ENCODE results near the gene HS3ST3A1.

Gene HS3ST3A1

GRCh38 chr17:13484020-13484419 is 117.7 kb downstream of the HS3ST3A1 start:
- no peak overlapping the region for H3K27ac Mint-ChIP-seq
- no peak overlapping the region for H3K4me3 Mint-ChIP-seq
- peaks cover 6% of the 10 kb centered on the region for H3K27me3 Mint-ChIP-seq
- H3K9me3 Mint-ChIP-seq: peaks cover 21% of the 10 kb centered on the region
- no peaks in the 10 kb centered on the region for H3K4me1 Mint-ChIP-seq (ENCODE audit: low read depth)
- H3K36me3 Mint-ChIP-seq (ENCODE audit: low read depth): no peaks in the 10 kb centered on the region

- Mint-ChIP-seq H3K4me1 (ENCODE audit: low read depth) (no peaks in the 10 kb centered on the region), H3K36me3 (ENCODE audit: low read depth) (no peaks in the 10 kb centered on the region), H3K9me3 (peaks cover 24% of the 10 kb centered on the region), H3K4me3 (no peak overlapping the region), H3K27me3 (peaks cover 3% of the 10 kb centered on the region), H3K27ac (no peak overlapping the region)
Observed at GRCh38 chr17:13480877-13481276, 120.9 kb downstream of the HS3ST3A1 start.

- Mint-ChIP-seq H3K4me3 (no peak overlapping the region), H3K27ac (no peak overlapping the region), H3K4me1 (ENCODE audit: low read depth) (no peaks in the 10 kb centered on the region), H3K27me3 (peaks cover 7% of the 10 kb centered on the region), H3K36me3 (ENCODE audit: low read depth) (no peaks in the 10 kb centered on the region), H3K9me3 (peaks cover 24% of the 10 kb centered on the region)
Observed at GRCh38 chr17:13478326-13478830, 123.4 kb downstream of the HS3ST3A1 start.

GRCh38 chr17:13477180-13477611 is 124.5 kb downstream of the HS3ST3A1 start:
- H3K9me3 Mint-ChIP-seq: peaks cover 24% of the 10 kb centered on the region
- no peak overlapping the region for H3K27ac Mint-ChIP-seq
- H3K4me3 Mint-ChIP-seq: no peak overlapping the region
- H3K27me3 Mint-ChIP-seq: peaks cover 7% of the 10 kb centered on the region
- no peaks in the 10 kb centered on the region for H3K4me1 Mint-ChIP-seq (ENCODE audit: low read depth)
- H3K36me3 Mint-ChIP-seq (ENCODE audit: low read depth): no peaks in the 10 kb centered on the region

GRCh38 chr17:13476720-13477119 is 125.0 kb downstream of the HS3ST3A1 start:
- Mint-ChIP-seq H3K9me3 (peaks cover 21% of the 10 kb centered on the region), H3K27ac (no peak overlapping the region), H3K4me3 (no peak overlapping the region), H3K4me1 (ENCODE audit: low read depth) (no peaks in the 10 kb centered on the region), H3K36me3 (ENCODE audit: low read depth) (no peaks in the 10 kb centered on the region), H3K27me3 (peaks cover 7% of the 10 kb centered on the region)

- no peaks in the 10 kb centered on the region for H3K36me3 Mint-ChIP-seq (ENCODE audit: low read depth)
- H3K4me1 Mint-ChIP-seq (ENCODE audit: low read depth): no peaks in the 10 kb centered on the region
- H3K27me3 Mint-ChIP-seq: peaks cover 7% of the 10 kb centered on the region
Observed at GRCh38 chr17:13475574-13476223, 126.0 kb downstream of the HS3ST3A1 start.

GRCh38 chr17:13474073-13474800 is 127.5 kb downstream of the HS3ST3A1 start:
- H3K4me1 Mint-ChIP-seq (ENCODE audit: low read depth): no peaks in the 10 kb centered on the region
- no peaks in the 10 kb centered on the region for H3K36me3 Mint-ChIP-seq (ENCODE audit: low read depth)
- no peak overlapping the region for H3K4me3 Mint-ChIP-seq
- H3K9me3 Mint-ChIP-seq: peaks cover 6% of the 10 kb centered on the region
- peaks cover 7% of the 10 kb centered on the region for H3K27me3 Mint-ChIP-seq
- H3K27ac Mint-ChIP-seq: no peak overlapping the region

More at GRCh38 chr17:13475574-13476223, 126.0 kb downstream of the HS3ST3A1 start:
- Mint-ChIP-seq H3K4me3 (no peak overlapping the region), H3K27ac (no peak overlapping the region), H3K9me3 (peaks cover 16% of the 10 kb centered on the region)

- H3K4me1 Mint-ChIP-seq (ENCODE audit: low read depth): no peaks in the 10 kb centered on the region
- peaks cover 5% of the 10 kb centered on the region for H3K9me3 Mint-ChIP-seq
- H3K4me3 Mint-ChIP-seq: no peak overlapping the region
- no peaks in the 10 kb centered on the region for H3K27me3 Mint-ChIP-seq
- H3K36me3 Mint-ChIP-seq (ENCODE audit: low read depth): no peaks in the 10 kb centered on the region
- no peak overlapping the region for H3K27ac Mint-ChIP-seq
Observed at GRCh38 chr17:13465678-13466077, 136.1 kb downstream of the HS3ST3A1 start.

- peaks cover 6% of the 10 kb centered on the region for H3K27me3 Mint-ChIP-seq
- no peaks in the 10 kb centered on the region for H3K4me1 Mint-ChIP-seq (ENCODE audit: low read depth)
- H3K4me3 Mint-ChIP-seq: no peak overlapping the region
- peaks cover 5% of the 10 kb centered on the region for H3K9me3 Mint-ChIP-seq
- no peaks in the 10 kb centered on the region for H3K36me3 Mint-ChIP-seq (ENCODE audit: low read depth)
- no peak overlapping the region for H3K27ac Mint-ChIP-seq
Observed at GRCh38 chr17:13462673-13463124, 139.0 kb downstream of the HS3ST3A1 start.

GRCh38 chr17:13462146-13462545 is 139.6 kb downstream of the HS3ST3A1 start:
- no peaks in the 10 kb centered on the region for H3K36me3 Mint-ChIP-seq (ENCODE audit: low read depth)
- H3K27ac Mint-ChIP-seq: no peak overlapping the region
- H3K27me3 Mint-ChIP-seq: peaks cover 6% of the 10 kb centered on the region
- H3K9me3 Mint-ChIP-seq: peaks cover 5% of the 10 kb centered on the region
- no peaks in the 10 kb centered on the region for H3K4me1 Mint-ChIP-seq (ENCODE audit: low read depth)
- H3K4me3 Mint-ChIP-seq: no peak overlapping the region

- Mint-ChIP-seq H3K4me3 (no peak overlapping the region), H3K36me3 (ENCODE audit: low read depth) (no peaks in the 10 kb centered on the region), H3K4me1 (ENCODE audit: low read depth) (no peaks in the 10 kb centered on the region), H3K27ac (no peak overlapping the region), H3K27me3 (peaks cover 6% of the 10 kb centered on the region), H3K9me3 (no peaks in the 10 kb centered on the region)
Observed at GRCh38 chr17:13460261-13461000, 141.3 kb downstream of the HS3ST3A1 start.

- Mint-ChIP-seq H3K4me1 (ENCODE audit: low read depth) (no peaks in the 10 kb centered on the region), H3K27me3 (peaks cover 6% of the 10 kb centered on the region), H3K9me3 (no peaks in the 10 kb centered on the region), H3K36me3 (ENCODE audit: low read depth) (no peaks in the 10 kb centered on the region), H3K4me3 (no peak overlapping the region), H3K27ac (no peak overlapping the region)
Observed at GRCh38 chr17:13457783-13458182, 143.9 kb downstream of the HS3ST3A1 start.
